Naive B cell (primary cell): ENCODE results near the gene ITGB6. TPM values are rescaled to one million over a fixed set of nuclear protein-coding genes. Genes with fewer than 3 reads are reported as not detected.
"Not testable (repeated sequence)": the region's sequence is repeated elsewhere in the genome, so short reads cannot be mapped to it uniquely, and the experiment has no call there.

Experiments used
- ATAC-seq, 2 donors: fragments of 150-1000 bp; cut with Tn5 transposase; 2 replicates each; pipeline ENCODE4 v1.10.0; 2021; ENCODE audit warnings: low read depth in 2 of 2, mild to moderate bottlenecking in 2 of 2, moderate library complexity in 2 of 2
- DNase-seq: peaks from one replicate; pipeline ENCODE4 v3.0.0; 2022
- H3K27ac Mint-ChIP-seq, 6 donors: one replicate each; pipeline ENCODE4 v1.8.0; 2020 to 2022; ENCODE audit warnings: mild to moderate bottlenecking in 6 of 6, mixed read lengths in 6 of 6, moderate library complexity in 5 of 6, inconsistent platforms in 2 of 6
- H3K27me3 Mint-ChIP-seq, 3 donors: one replicate each; pipeline ENCODE4 v1.8.0; 2021 to 2022; ENCODE audit warnings: mixed read lengths in 3 of 3, mild to moderate bottlenecking in 1 of 3
- H3K36me3 Mint-ChIP-seq, 2 donors: one replicate each; pipeline ENCODE4 v1.8.0; 2020 to 2022; ENCODE audit warnings: mixed read lengths in 2 of 2, inconsistent platforms in 1 of 2, mild to moderate bottlenecking in 1 of 2
- H3K4me1 Mint-ChIP-seq, 3 donors: one replicate each; pipeline ENCODE4 v1.8.0; 2020 to 2022; ENCODE audit warnings: mixed read lengths in 3 of 3, inconsistent platforms in 1 of 3, mild to moderate bottlenecking in 1 of 3, moderate library complexity in 1 of 3
- H3K4me3 Mint-ChIP-seq, 8 donors: one replicate each; pipeline ENCODE4 v1.8.0; 2020 to 2022; ENCODE audit warnings: mild to moderate bottlenecking in 8 of 8, mixed read lengths in 8 of 8, moderate library complexity in 8 of 8, inconsistent platforms in 2 of 8
- H3K9me3 Mint-ChIP-seq, 7 donors: one replicate each; pipeline ENCODE4 v1.8.0; 2020 to 2022; ENCODE audit warnings: mixed read lengths in 7 of 7, mild to moderate bottlenecking in 5 of 7, inconsistent platforms in 2 of 7, moderate library complexity in 1 of 7
- polyA plus RNA-seq, 6 donors: library from polyadenylated mRNA; unstranded; fragments of 300-500 nt; fragmentation: Illumina TruSeq; gene quantifications; one replicate each; pipeline ENCODE4 v1.2.3, GENCODE V29; 2021; ENCODE audit warnings: low read depth in 6 of 6

Gene ITGB6
- polyA plus RNA-seq, 6 donors from 2014 or later, result not detected

- H3K27me3 Mint-ChIP-seq, result peaks cover 4 to 11% (median 8%) of the 10 kb centered on the region in 3 donors
- H3K36me3 Mint-ChIP-seq, result no peaks in the 10 kb centered on the region
- ATAC-seq, result no peak
- peaks cover 0 to 3% (median 0%) of the 10 kb centered on the region in 7 donors for H3K9me3 Mint-ChIP-seq
- H3K4me3 Mint-ChIP-seq, result no peak overlapping the region
- no peaks in the 10 kb centered on the region for H3K4me1 Mint-ChIP-seq
- H3K27ac Mint-ChIP-seq, result no peak overlapping the region
- DNase-seq, result no peak
These were observed 61.7 kb downstream of the ITGB6 start for GRCh38 chr2:160138406-160138805.

- no peak for ATAC-seq
These were observed 62.6 kb downstream of the ITGB6 start for GRCh38 chr2:160137464-160137863.

GRCh38 chr2:160132761-160133160 is 67.3 kb downstream of the ITGB6 start:
- no peak for ATAC-seq
- peaks cover 4 to 16% (median 5%) of the 10 kb centered on the region in 3 donors for H3K27me3 Mint-ChIP-seq
- H3K36me3 Mint-ChIP-seq, result no peaks in the 10 kb centered on the region
- peaks cover 0 to 3% (median 0%) of the 10 kb centered on the region in 7 donors for H3K9me3 Mint-ChIP-seq
- no peak overlapping the region for H3K4me3 Mint-ChIP-seq
- DNase-seq, result no peak
- H3K4me1 Mint-ChIP-seq, result no peaks in the 10 kb centered on the region
- H3K27ac Mint-ChIP-seq, result no peak overlapping the region

More at GRCh38 chr2:160137464-160137863, 62.6 kb downstream of the ITGB6 start:
- H3K4me3 Mint-ChIP-seq, result no peak overlapping the region
- DNase-seq, result no peak
- no peak overlapping the region for H3K27ac Mint-ChIP-seq
- peaks cover 4 to 11% (median 8%) of the 10 kb centered on the region in 3 donors for H3K27me3 Mint-ChIP-seq
- no peaks in the 10 kb centered on the region for H3K36me3 Mint-ChIP-seq
- no peaks in the 10 kb centered on the region for H3K4me1 Mint-ChIP-seq
- peaks cover 0 to 3% (median 0%) of the 10 kb centered on the region in 7 donors for H3K9me3 Mint-ChIP-seq

- no peak overlapping the region for H3K27ac Mint-ChIP-seq
- ATAC-seq (no peak), DNase-seq (no peak)
- H3K27me3 Mint-ChIP-seq, result peaks cover 0 to 9% (median 7%) of the 10 kb centered on the region in 3 donors
- no peaks in the 10 kb centered on the region for H3K4me1 Mint-ChIP-seq
- H3K9me3 Mint-ChIP-seq, result no peaks in the 10 kb centered on the region
- no peak overlapping the region for H3K4me3 Mint-ChIP-seq
- H3K36me3 Mint-ChIP-seq, result no peaks in the 10 kb centered on the region
These were observed 73.3 kb downstream of the ITGB6 start for GRCh38 chr2:160126756-160127155.

GRCh38 chr2:160126315-160126714 is 73.8 kb downstream of the ITGB6 start:
- ATAC-seq (no peak), DNase-seq (no peak)
- Mint-ChIP-seq H3K4me1 (no peaks in the 10 kb centered on the region), H3K36me3 (no peaks in the 10 kb centered on the region), H3K27me3 (peaks cover 0 to 9% (median 7%) of the 10 kb centered on the region in 3 donors), H3K9me3 (no peaks in the 10 kb centered on the region), H3K4me3 (no peak overlapping the region), H3K27ac (no peak overlapping the region)

- Mint-ChIP-seq H3K4me3 (no peak overlapping the region), H3K27me3 (peaks cover 0 to 9% (median 7%) of the 10 kb centered on the region in 3 donors), H3K9me3 (no peaks in the 10 kb centered on the region), H3K4me1 (no peaks in the 10 kb centered on the region), H3K36me3 (no peaks in the 10 kb centered on the region), H3K27ac (no peak overlapping the region)
- no peak for DNase-seq
- ATAC-seq, result no peak
These were observed 74.2 kb downstream of the ITGB6 start for GRCh38 chr2:160125828-160126227.

- Mint-ChIP-seq H3K4me1 (no peaks in the 10 kb centered on the region), H3K27ac (no peak overlapping the region), H3K9me3 (no peaks in the 10 kb centered on the region), H3K4me3 (no peak overlapping the region), H3K36me3 (no peaks in the 10 kb centered on the region), H3K27me3 (peaks cover 0 to 9% (median 7%) of the 10 kb centered on the region in 3 donors)
- ATAC-seq, result no peak
- DNase-seq, result no peak
These were observed 74.7 kb downstream of the ITGB6 start for GRCh38 chr2:160125366-160125765.

- no peak overlapping the region for H3K4me3 Mint-ChIP-seq
These were observed 75.5 kb downstream of the ITGB6 start for GRCh38 chr2:160124571-160124970.

GRCh38 chr2:160114721-160115120 is 85.4 kb downstream of the ITGB6 start:
- not testable (repeated sequence) for H3K9me3 Mint-ChIP-seq, ATAC-seq, H3K4me3 Mint-ChIP-seq, DNase-seq, H3K4me1 Mint-ChIP-seq, H3K36me3 Mint-ChIP-seq, H3K27ac Mint-ChIP-seq
- H3K27me3 Mint-ChIP-seq, result peaks cover 6 to 18% (median 7%) of the 10 kb centered on the region in 3 donors

More at GRCh38 chr2:160124571-160124970, 75.5 kb downstream of the ITGB6 start:
- ATAC-seq, result no peak
- H3K9me3 Mint-ChIP-seq, result no peaks in the 10 kb centered on the region
- no peaks in the 10 kb centered on the region for H3K36me3 Mint-ChIP-seq
- no peaks in the 10 kb centered on the region for H3K4me1 Mint-ChIP-seq
- no peak for DNase-seq
- H3K27me3 Mint-ChIP-seq, result peaks cover 0 to 9% (median 7%) of the 10 kb centered on the region in 3 donors
- no peak overlapping the region for H3K27ac Mint-ChIP-seq

- no peaks in the 10 kb centered on the region for H3K36me3 Mint-ChIP-seq
- H3K27ac Mint-ChIP-seq, result peak overlapping the region in 1 of 6 donors; percentile 62
- H3K9me3 Mint-ChIP-seq, result peaks cover 0 to 4% (median 0%) of the 10 kb centered on the region in 7 donors
- no peak overlapping the region for H3K4me3 Mint-ChIP-seq
- ATAC-seq, result no peak
- H3K4me1 Mint-ChIP-seq, result no peaks in the 10 kb centered on the region
- peaks cover 6 to 18% (median 7%) of the 10 kb centered on the region in 3 donors for H3K27me3 Mint-ChIP-seq
- no peak for DNase-seq
These were observed 86.1 kb downstream of the ITGB6 start for GRCh38 chr2:160114020-160114419.

- no peaks in the 10 kb centered on the region for H3K36me3 Mint-ChIP-seq
- H3K4me1 Mint-ChIP-seq, result no peaks in the 10 kb centered on the region
- ATAC-seq (no peak), DNase-seq (no peak)
- H3K27ac Mint-ChIP-seq, result no peak overlapping the region
- peaks cover 6 to 18% (median 7%) of the 10 kb centered on the region in 3 donors for H3K27me3 Mint-ChIP-seq
- no peak overlapping the region for H3K4me3 Mint-ChIP-seq
- H3K9me3 Mint-ChIP-seq, result peaks cover 0 to 4% (median 0%) of the 10 kb centered on the region in 7 donors
These were observed 87.9 kb downstream of the ITGB6 start for GRCh38 chr2:160111951-160112798.

- H3K4me3 Mint-ChIP-seq, result no peak overlapping the region
- H3K27me3 Mint-ChIP-seq, result peaks cover 6 to 17% (median 7%) of the 10 kb centered on the region in 3 donors
- no peaks in the 10 kb centered on the region for H3K4me1 Mint-ChIP-seq
- H3K27ac Mint-ChIP-seq, result peak overlapping the region in 1 of 6 donors; percentile 71
- ATAC-seq (no peak), DNase-seq (no peak)
- peaks cover 0 to 3% (median 0%) of the 10 kb centered on the region in 7 donors for H3K9me3 Mint-ChIP-seq
- no peaks in the 10 kb centered on the region for H3K36me3 Mint-ChIP-seq
These were observed 89.3 kb downstream of the ITGB6 start for GRCh38 chr2:160110674-160111239.

GRCh38 chr2:160109939-160110673 is 90.0 kb downstream of the ITGB6 start:
- Mint-ChIP-seq H3K9me3 (no peaks in the 10 kb centered on the region), H3K27me3 (peaks cover 6 to 11% (median 7%) of the 10 kb centered on the region in 3 donors), H3K27ac (no peak overlapping the region), H3K4me3 (no peak overlapping the region), H3K36me3 (no peaks in the 10 kb centered on the region), H3K4me1 (no peaks in the 10 kb centered on the region)
- ATAC-seq (peak in 1 of 2 donors; percentile 46), DNase-seq (peak; percentile 7)
